COR-L47 (cell line): ENCODE measurements around the gene ATP6V1F.
"Not testable (repeated sequence)": the region's sequence is repeated elsewhere in the genome, so short reads cannot be mapped to it uniquely, and the experiment has no call there.

ENCODE experiments used
- DNase-seq: peaks from one replicate; lab custom pipeline; 2025; lab: John Stamatoyannopoulos, UW

ATP6V1F gene

DNA sequence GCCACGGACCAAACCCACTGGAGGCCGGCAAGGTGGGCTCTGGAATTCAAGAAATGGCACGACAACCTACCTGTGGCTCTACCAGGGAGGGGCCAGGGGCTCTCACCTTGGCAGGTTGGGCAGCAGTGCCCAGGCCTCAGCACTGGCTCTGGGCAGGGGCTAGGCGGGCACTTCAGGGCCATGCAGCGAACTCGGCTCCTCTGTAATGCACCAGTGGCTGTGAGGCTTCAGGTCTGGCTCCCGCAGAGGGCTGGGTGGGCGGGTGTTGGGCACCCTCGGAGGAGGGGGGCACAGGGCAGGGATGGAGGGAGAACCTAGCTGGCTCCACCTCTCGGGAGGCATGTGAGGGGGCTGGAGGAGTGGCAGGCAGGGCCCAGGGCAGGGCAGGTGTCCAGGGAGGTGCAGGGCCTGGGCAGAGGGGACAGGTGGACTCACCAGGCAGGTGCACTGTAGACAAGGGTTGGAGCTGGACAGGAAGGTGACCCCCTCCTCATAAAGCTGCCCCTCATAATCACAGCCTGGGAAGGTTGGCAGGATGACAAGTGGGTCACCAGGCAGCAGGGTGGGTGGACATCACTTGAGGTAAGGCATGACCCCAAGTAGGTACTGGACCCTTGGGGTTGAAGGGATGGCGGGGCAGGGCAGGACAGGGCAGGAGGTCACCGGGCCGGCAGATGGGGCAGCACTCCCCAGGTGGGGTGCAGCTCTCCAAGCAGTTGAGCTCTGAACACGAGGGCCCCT lies 41.1 kb downstream of the ATP6V1F start:
- no peak for DNase-seq

GRCh38 chr7:128904381-128905197 lies 41.9 kb downstream of the ATP6V1F start:
- peak; percentile 55 for DNase-seq

GRCh38 chr7:128906001-128906765 lies 43.5 kb downstream of the ATP6V1F start:
- DNase-seq, result no peak

DNA sequence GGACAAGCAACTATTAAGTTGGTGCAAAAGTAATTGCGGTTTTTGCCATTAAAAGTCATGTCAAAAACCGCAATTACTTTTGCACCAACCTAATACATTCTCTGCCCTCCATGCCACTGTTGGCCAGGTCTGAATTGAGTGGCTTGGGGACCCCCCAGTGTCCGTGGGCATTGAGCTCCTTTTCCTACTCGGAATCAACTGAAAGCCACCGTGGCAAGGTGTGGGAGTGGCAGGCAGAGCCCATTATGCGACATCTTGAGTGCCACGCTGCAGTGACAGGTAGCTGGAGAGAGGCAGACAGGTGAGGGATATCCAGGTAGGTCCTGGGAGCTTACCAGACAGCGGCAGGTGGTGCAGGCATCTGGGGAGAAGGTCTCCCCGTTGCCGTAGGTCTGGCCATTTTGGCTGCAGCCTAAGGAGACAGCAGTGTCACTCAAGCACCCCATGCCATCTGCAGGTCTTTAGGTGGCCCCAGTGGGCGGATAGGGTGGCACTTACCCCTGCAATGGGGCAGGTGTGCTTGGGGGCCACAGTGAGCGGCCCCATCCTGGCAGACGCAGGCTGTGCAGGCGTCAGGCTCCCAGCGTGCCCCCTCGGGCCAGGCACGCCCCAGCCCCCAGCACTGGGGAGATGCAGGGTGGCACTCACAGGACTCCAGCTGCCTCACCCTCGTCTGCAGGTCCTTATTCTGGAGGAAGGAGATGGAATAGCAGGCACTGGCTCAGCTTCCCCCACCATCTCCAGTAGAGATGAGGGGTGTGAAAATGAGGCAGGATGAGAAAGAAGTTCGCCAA lies 44.3 kb downstream of the ATP6V1F start:
- DNase-seq, result no peak

DNA sequence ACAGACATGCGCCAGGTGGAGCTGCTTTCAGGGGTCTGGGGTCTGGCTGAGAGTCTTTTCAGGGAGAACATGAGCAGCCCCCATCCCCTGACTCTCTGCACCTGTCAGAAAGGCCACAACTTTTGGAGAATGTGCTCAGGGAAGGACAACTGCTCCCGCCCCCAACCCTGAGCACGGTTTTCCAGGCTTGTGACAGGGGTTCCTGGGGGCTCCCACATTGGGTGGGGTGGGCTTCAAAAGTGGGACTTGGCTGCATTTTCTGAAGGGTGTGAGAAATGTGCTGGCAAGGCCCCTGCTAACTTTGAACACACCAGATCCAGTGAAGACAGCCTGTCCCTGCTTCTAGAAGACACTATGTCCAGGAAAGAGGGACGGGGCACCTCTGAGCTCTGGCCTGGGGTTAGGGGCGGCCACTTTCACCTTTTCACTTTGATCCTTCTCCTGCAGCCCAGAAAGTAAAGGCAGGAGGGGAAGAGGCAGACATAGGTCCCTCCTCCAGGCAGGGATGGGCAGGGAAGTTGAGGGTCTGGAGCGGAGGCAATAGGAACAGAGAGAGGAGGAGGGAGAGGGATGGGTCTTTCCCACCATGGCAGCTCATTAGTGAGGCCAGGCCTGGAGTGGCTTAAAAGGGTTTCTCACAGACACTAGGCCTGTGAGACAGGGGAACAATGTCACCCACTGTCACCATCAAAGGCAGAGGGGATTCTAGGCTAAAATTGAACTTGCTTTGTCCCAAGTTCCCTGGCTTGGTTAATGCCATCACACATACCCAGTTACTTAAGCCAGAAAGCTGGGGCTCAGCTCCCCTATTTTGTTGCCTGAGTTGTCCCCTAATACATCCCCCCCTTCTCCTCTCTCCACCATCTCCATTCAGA lies 46.3 kb downstream of the ATP6V1F start:
- DNase-seq, result no peak

GRCh38 chr7:128909625-128910568 lies 47.2 kb downstream of the ATP6V1F start:
- DNase-seq, result no peak

DNA sequence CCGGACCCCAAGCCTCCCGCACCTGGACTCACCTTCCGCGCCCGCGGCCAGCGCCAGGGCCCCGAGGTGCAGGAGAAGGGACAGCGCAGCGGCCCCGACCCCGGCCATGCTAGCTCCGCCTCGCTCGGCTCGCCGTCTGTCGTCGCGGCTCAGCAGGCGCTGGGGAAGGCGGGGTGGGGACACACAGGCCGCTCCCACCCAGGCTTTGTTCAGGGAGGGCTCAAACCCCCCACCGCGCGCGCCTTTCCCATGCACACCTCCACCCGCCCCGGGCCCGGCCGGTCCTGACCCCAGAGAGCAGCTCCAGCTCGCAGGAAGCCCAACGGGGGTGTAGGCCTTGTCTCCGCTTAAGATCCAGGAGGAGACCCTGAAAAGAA lies 47.9 kb downstream of the ATP6V1F start, which contains the start of gene KCP:
Gene KCP, minus strand, starts transcription at position 141 of the 377 bp plus-strand sequence. Its CDS starts 33 bp downstream, at position 108.
- DNase-seq, result no peak

- no peak for DNase-seq
Measured at GRCh38 chr7:128911423-128912031, 48.9 kb downstream of the ATP6V1F start.

GRCh38 chr7:128912281-128912680 lies 49.6 kb downstream of the ATP6V1F start:
- DNase-seq, result no peak

GRCh38 chr7:128912709-128913495 lies 50.2 kb downstream of the ATP6V1F start:
- not testable (repeated sequence) for DNase-seq

DNA sequence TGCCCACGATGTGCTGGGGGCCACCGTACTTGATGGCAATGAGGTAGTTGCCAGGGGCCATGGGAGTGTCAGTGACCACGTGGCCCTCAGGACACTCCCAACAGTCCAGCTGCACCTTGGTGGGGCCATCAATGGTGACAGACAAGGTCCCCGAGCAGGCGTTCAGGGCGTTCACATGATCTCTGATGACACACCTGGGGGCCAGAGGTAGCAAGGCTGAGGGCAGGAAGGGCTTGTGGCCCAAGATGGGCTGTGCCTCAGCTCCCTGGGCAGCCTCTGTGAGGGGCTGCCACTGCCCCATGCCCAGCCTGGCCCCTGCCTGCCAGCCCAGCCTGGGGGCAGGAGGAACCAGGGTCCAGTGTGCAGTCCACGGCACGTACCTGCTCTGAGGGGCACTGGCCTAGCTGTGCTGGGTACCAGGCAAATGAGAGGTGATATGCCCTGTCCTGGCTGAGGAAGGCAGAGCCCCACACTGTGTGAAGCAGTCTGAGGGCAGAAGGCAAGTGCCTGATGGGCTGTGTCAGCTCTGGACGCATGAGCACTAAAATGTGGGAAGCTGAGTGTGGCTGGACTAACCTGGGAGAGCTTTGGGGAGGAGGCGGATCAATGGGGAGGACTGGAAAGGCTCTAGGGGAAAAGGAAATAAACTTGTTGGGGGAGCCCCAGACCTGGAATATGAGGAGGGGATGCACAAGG lies 51.4 kb downstream of the ATP6V1F start:
- DNase-seq, result no peak

DNA sequence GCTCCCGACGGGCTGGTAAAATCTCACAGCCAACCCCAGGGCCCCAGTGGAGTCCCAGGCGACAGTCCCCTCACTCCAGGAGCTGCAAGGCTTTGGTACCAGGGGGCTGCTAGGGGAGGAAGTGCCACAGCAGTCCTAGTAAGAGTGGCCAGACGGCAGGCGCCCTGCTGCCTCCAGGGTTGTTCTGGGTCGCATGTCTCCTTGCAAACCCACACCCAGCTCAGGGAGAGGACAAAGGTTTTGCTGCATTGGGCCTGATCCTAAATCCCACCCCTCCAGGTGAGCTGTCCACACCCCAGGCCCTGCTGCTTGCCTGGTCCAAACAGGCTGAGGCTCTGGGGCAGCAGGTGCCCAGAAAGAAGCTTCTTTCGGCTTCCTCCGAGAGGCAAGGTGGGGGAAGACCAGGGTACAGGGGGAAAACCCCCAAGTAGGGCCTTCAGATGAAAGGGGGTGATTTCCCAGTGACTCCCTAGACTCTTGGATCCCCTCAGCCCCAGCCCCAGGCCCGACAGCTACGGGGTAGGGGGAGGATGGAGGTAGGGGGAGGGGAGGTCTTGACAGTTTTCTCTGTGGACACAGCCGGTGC lies 52.0 kb downstream of the ATP6V1F start:
- DNase-seq, result no peak

GRCh38 chr7:128915271-128915819 lies 52.7 kb downstream of the ATP6V1F start:
- no peak for DNase-seq
